Activated CD8-positive, alpha-beta T cell treated with anti-CD3 and anti-CD28 coated beads for 36 hours (primary cell): Measurements from ENCODE around the gene METTL25B. TPM values are rescaled to one million over a fixed set of nuclear protein-coding genes. Genes with fewer than 3 reads are reported as not detected.

ENCODE experiments used
- ATAC-seq: fragments of 200-7000 bp; cut with Tn5 transposase; one replicate; pipeline ENCODE4 v1.10.0; 2021; ENCODE audit warnings: mild to moderate bottlenecking, moderate library complexity
- CTCF ChIA-PET: fragments of 350-600 bp; sonication (Branson Sonifier 250); formaldehyde crosslinking; loops from one replicate; lab custom pipeline; 2021; ENCODE audit warnings: antibody characterized with exemption; lab: Charles Lee
- POLR2A ChIA-PET: fragments of 350-600 bp; sonication (Branson Sonifier 250); formaldehyde crosslinking; loops from one replicate; lab custom pipeline; 2021; ENCODE audit warnings: antibody characterized with exemption; lab: Charles Lee
- DNase-seq: peaks from one replicate; pipeline ENCODE4 v3.0.0-alpha.2; 2020
- H3K27ac Mint-ChIP-seq: one replicate; pipeline ENCODE4 v1.8.0; 2021; ENCODE audit warnings: mild to moderate bottlenecking, mixed read lengths
- H3K27me3 Mint-ChIP-seq: one replicate; pipeline ENCODE4 v1.8.0; 2021; ENCODE audit warnings: mixed read lengths
- H3K36me3 Mint-ChIP-seq: one replicate; pipeline ENCODE4 v1.8.0; 2021; ENCODE audit warnings: low read depth, mixed read lengths
- H3K4me1 Mint-ChIP-seq: one replicate; pipeline ENCODE4 v1.8.0; 2021; ENCODE audit warnings: low read depth, mixed read lengths
- H3K4me3 Mint-ChIP-seq: one replicate; pipeline ENCODE4 v1.8.0; 2021; ENCODE audit warnings: mild to moderate bottlenecking, moderate library complexity, mixed read lengths
- H3K9me3 Mint-ChIP-seq: one replicate; pipeline ENCODE4 v1.8.0; 2021; ENCODE audit warnings: mixed read lengths
- CTCF ChIP-seq: fragments of 200-600 bp; IDR thresholded peaks from one replicate; pipeline ENCODE4 v1.8.0; 2022; ENCODE audit warnings: antibody characterized with exemption, mild to moderate bottlenecking
- intact Hi-C: fragments of 100-400 bp; cut with micrococcal nuclease; formaldehyde crosslinking; loops from one replicate; pipeline ENCODE4 v1.10.0; 2022
- total RNA-seq, 2 experiments: library from RNA; stranded (reverse); gene quantifications; one replicate each; pipeline ENCODE4 v1.2.3, GENCODE V29; 2021

Gene METTL25B
- total RNA-seq, 2 experiments from 2014 or later = 32.3 to 32.5 TPM

GRCh38 chr1:156746728-156747631 lies 18.7 kb downstream of the METTL25B start:
- intact Hi-C loops = no loop called here
- no peak for TF ChIP-seq CTCF
- peak overlapping the region; percentile 92 for H3K4me3 Mint-ChIP-seq
- H3K27ac Mint-ChIP-seq = peak overlapping the region; percentile 98
- ATAC-seq = peak; percentile 22
- ChIA-PET POLR2A (interaction anchor here (0.8 to 4.4 kb wide), 5 partner anchors 9 to 61 kb away, joined by 3 to 39 read pairs (median 5); partner anchors contain the start of genes ISG20L2, METTL25B and PRCC), CTCF (interaction anchor here (1.2 to 3.1 kb wide), 3 partner anchors 20 to 111 kb away, joined by 3 to 26 read pairs (median 3); partner anchors contain the start of gene METTL25B)
- peak; percentile 85 for DNase-seq
- H3K4me1 Mint-ChIP-seq = peaks cover 58% of the 10 kb centered on the region
- no peaks in the 10 kb centered on the region for H3K27me3 Mint-ChIP-seq
- peaks cover 67% of the 10 kb centered on the region for H3K36me3 Mint-ChIP-seq
- H3K9me3 Mint-ChIP-seq = no peaks in the 10 kb centered on the region

- Mint-ChIP-seq H3K27ac (peak overlapping the region; percentile 98), H3K4me1 (peaks cover 52% of the 10 kb centered on the region), H3K27me3 (no peaks in the 10 kb centered on the region), H3K4me3 (peak overlapping the region; percentile 92), H3K9me3 (no peaks in the 10 kb centered on the region), H3K36me3 (peaks cover 57% of the 10 kb centered on the region)
- ATAC-seq (no peak), DNase-seq (no peak)
- ChIA-PET CTCF (interaction anchor here (1.2 to 3.1 kb wide), 3 partner anchors 21 to 110 kb away, joined by 3 to 26 read pairs (median 3); partner anchors contain the start of gene METTL25B), POLR2A (interaction anchor here (0.8 to 4.4 kb wide), 5 partner anchors 8 to 60 kb away, joined by 3 to 39 read pairs (median 5); partner anchors contain the start of genes ISG20L2, METTL25B and PRCC)
- intact Hi-C loops = no loop called here
- no peak for TF ChIP-seq CTCF
Measured at GRCh38 chr1:156747742-156748669, 19.7 kb downstream of the METTL25B start.

- H3K4me3 Mint-ChIP-seq = peak overlapping the region; percentile 92
- POLR2A ChIA-PET = interaction anchor here (1.4 to 4.7 kb wide), 5 partner anchors 7 to 20 kb away, joined by 5 to 60 read pairs (median 41); partner anchors contain the start of genes ISG20L2, METTL25B, MRPL24 and PRCC
- peak overlapping the region; percentile 98 for H3K27ac Mint-ChIP-seq
- peaks cover 49% of the 10 kb centered on the region for H3K4me1 Mint-ChIP-seq
- ATAC-seq = no peak
- DNase-seq = no peak
- intact Hi-C loops = no loop called here
- H3K27me3 Mint-ChIP-seq = no peaks in the 10 kb centered on the region
- CTCF ChIA-PET = interaction anchor here (6.6 kb wide), 1 partner anchor 22 kb away, joined by 80 read pairs; the partner anchor contains the start of genes ISG20L2 and METTL25B
- H3K36me3 Mint-ChIP-seq = peaks cover 50% of the 10 kb centered on the region
- TF ChIP-seq CTCF = no peak
- H3K9me3 Mint-ChIP-seq = no peaks in the 10 kb centered on the region
Measured at GRCh38 chr1:156748670-156749418, 20.6 kb downstream of the METTL25B start.

GRCh38 chr1:156749419-156750118 lies 21.3 kb downstream of the METTL25B start:
- DNase-seq (no peak), ATAC-seq (no peak)
- H3K9me3 Mint-ChIP-seq = no peaks in the 10 kb centered on the region
- peaks cover 46% of the 10 kb centered on the region for H3K4me1 Mint-ChIP-seq
- POLR2A ChIA-PET = interaction anchor here (0.7 to 4.7 kb wide), 6 partner anchors 8 to 1922 kb away, joined by 3 to 60 read pairs (median 24); partner anchors contain the start of genes ISG20L2, METTL25B, MRPL24 and PRCC
- peak overlapping the region; percentile 98 for H3K27ac Mint-ChIP-seq
- CTCF ChIA-PET = interaction anchor here (6.6 kb wide), 1 partner anchor 23 kb away, joined by 80 read pairs; the partner anchor contains the start of genes ISG20L2 and METTL25B
- intact Hi-C loops = loop anchor here (10.0 kb wide), 1 partner anchor 245 kb away; the partner anchor contains the start of gene MEF2D
- H3K4me3 Mint-ChIP-seq = peak overlapping the region; percentile 92
- TF ChIP-seq CTCF = no peak
- peaks cover 46% of the 10 kb centered on the region for H3K36me3 Mint-ChIP-seq
- H3K27me3 Mint-ChIP-seq = no peaks in the 10 kb centered on the region
